ENCODE measurements around the gene ANAPC4.

ANAPC4 gene

GRCh38 chr4:25383647-25384046 lies 6.6 kb downstream of the ANAPC4 start:
- DNase-seq: no peak

DNA sequence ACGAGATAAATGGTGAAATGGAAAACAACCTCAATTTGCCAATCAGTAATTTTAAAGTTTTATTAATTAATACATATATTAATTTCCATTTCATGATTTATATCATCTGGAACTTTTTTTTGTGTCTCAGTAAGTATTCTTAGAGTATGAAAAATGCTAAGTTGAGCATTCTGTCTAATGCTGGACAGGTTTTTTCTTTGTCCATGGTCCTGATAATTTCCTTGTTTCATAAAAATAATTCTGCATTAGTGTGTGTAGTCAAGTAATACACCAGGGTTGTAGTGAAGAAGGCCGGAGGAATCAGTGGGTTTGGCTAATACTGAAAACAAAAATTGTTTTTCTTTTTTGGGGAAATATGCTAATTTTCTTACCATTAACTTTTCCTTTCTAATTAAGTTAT lies 9.9 kb downstream of the ANAPC4 start:
- no peak for DNase-seq

GRCh38 chr4:25397305-25397704 lies 20.2 kb downstream of the ANAPC4 start:
- DNase-seq: no peak

DNA sequence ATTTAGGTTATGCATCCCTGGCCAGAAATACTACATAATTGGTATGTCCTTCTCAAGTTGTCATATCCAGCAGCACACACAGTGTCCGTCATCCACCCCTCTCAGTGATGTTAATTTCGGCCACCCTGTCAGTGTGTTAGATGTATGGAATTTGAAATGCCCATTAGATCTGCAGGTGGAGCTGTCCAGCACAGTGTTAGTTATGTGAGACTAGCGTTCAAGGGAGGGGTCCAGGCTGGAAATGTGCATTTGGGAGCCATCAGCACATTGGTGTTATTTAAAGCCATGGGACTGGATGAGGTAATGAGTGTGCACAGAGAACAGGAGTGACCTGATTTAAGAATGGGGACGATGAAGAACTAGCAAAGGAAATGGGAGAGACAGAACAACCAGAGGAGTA lies 22.4 kb downstream of the ANAPC4 start:
- DNase-seq: no peak

DNA sequence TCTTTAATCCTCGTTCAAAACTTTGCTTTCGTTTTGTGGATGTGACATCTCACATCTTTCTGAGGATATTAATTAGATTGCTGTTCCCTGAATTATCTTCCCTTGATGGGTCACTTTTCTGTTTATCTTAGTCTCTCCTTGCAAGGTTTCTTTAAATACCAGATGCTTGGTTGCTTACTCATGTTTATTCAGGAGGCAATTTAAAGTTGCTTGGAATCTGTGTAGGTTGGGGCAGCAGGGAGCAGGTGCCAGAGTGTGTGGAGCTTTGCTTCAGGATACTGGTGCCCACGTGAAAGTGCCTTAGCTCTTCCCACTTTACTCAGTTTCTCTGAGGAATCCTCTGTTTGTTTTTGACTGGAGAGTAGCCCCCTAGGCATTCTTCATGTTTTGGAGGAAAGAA lies 24.0 kb downstream of the ANAPC4 start:
- no peak for DNase-seq

GRCh38 chr4:25402521-25402920 lies 25.5 kb downstream of the ANAPC4 start:
- DNase-seq: no peak

DNA sequence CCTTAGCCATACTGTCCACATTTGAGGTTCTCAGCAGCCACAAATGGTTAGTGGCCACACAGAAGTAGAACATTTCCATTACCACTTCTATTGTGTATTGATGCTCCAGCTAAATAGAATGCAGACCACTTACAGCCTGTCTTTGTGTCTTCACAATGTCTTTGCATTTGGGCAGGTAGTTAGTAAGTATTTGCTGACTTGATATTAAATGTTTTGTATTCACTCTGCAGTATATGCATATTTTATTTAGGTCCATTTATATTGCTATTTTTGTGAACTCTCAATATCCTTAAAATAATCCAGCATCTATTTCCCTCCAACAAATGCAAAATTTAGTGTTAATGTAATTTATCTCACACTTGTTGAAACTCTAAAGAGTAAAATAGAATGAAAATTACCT lies 26.6 kb downstream of the ANAPC4 start:
- DNase-seq: no peak

- no peak for DNase-seq
These were observed 28.4 kb downstream of the ANAPC4 start for GRCh38 chr4:25405453-25405852.

DNA sequence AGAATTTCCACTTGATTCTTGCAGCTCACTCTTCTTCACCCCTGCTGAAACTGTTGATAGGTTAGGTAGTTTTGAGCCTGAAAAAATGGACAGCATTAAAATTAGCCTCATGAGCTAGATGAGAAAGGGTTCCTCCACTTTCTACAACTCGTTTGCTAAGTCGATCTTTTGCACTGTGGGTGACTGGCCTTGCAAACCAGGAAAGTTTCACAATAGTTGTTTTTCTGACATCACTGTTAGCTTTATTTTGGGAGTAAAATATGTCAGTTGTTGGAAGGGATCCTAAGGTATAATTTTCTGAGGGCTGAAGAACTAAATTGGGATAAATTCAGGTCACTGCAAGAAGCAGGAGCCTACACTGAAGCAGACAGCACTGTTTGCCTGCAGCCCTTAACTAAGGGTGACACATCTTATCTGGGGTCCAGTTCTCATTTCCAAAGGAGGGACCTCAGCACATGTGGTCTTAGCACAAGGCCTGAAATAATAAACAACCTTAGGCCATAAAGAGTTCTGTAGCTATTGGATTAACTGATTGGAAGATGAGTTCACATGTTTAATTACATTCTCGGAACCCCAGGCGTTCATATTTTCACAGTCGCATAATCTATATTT lies 29.1 kb downstream of the ANAPC4 start:
- DNase-seq: no peak

DNA sequence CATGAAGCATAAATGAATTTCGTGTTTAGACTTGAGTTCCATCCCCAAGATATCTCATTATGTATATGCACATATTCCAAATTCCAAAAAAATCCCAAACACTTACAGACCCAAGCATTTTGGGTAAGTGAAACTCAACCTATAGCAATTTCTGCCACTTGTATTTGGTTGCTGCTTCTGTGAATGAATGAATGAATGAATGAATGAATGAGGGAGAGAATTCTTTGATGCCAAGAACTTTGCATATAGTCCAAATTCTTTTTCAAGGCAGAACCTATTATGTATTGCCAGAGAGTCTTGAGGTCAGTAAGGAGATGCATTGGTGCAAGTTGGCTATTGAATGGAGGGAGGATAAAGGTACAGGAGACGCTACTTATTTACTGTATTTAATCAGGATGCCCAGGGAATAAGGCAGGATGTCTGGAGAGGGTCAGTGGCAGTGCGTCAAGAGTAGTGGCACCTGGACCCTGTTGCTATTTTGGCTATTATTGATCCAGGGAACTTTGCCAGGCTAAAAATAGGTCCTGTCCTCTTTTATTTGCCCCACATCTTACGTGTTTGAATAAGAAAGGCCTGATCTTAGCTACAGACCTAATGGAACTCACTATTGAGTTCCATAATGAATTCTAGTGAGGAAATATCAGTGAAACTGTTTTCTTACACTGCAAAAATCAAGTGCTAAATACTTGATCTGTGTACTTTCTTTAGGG lies 33.9 kb downstream of the ANAPC4 start:
- DNase-seq: no peak

DNA sequence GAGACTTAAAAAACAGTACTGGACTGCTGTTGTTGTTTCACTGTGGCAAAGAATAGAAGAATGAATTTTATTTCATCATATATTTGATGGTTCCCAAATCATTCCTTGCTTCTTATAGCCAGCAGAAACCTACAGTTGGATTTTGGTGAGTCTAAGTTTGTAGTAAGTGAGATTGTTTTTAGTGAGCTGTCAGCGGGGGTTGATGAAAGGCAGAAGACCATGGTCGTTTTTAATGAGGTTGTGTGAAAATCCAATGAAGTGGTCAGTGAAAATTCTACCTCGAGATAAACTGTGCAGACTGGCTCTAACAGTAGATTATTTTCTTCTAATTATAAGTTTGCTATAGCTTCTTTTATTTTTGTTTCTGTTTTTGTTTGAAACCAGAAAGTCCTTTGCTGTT lies 36.2 kb downstream of the ANAPC4 start:
- DNase-seq: no peak

GRCh38 chr4:25417014-25417413 lies 40.0 kb downstream of the ANAPC4 start:
- no peak for DNase-seq

- no peak for DNase-seq
These were observed 43.9 kb downstream of the ANAPC4 start for GRCh38 chr4:25420931-25421330.

DNA sequence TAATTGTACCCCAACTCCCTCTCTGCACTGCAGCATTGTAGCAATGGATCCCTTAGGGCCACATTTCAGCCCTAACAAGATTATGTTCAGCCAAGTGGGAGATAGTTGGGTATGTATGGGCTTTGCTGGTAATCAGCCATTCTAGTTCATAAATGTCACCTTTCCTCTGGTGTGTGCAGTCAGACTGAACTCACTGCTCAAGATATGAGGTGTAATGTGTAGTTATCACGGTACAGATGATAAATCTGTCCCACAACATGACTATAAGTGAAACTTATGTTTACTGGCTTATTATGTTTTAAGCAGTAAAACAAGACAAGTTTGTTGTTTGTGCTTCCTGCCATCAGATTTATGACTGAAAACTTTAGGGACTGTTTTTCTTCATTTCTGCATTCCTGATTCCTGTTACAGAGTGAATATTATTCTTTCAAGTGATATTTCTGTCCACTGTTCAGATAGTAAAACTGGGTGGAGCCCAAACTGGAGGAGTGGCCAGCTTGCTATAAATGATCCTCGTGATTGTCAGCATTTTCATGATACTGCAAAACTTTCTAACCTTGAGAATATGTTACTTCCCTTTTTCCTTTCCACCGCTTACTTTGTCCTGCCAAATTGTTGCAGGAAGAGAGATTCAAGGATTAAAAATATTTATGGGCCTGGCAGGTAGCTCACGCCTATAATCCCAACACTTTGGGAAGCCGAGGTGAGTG lies 44.9 kb downstream of the ANAPC4 start:
- no peak for DNase-seq

DNA sequence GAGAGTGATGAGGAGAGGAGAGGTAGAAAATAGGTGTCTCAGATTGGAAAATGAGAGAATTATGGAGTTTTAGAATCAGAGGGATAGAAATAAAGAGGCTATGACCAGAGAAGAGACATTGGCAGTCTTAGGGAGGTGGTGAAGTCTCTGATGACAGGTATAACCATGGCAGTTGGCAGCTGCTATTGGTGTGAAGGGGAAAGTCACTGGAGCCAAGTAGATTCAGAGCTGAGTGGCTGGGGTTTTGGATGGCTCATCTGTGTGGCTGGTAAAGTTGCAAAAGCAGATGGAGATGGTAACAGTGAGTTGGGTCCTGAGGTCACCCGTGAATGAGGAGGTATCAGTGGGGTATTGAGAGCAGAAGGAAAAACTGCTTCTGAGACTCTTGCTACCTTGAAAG lies 46.5 kb downstream of the ANAPC4 start:
- no peak for DNase-seq

- no peak for DNase-seq
These were observed 47.6 kb downstream of the ANAPC4 start for GRCh38 chr4:25424539-25425228.

- no peak for DNase-seq
These were observed 48.3 kb downstream of the ANAPC4 start for GRCh38 chr4:25425361-25425760.

- DNase-seq: no peak
These were observed 50.8 kb downstream of the ANAPC4 start for GRCh38 chr4:25427871-25428270.

- no peak for DNase-seq
These were observed 53.6 kb downstream of the ANAPC4 start for GRCh38 chr4:25430630-25431029.

DNA sequence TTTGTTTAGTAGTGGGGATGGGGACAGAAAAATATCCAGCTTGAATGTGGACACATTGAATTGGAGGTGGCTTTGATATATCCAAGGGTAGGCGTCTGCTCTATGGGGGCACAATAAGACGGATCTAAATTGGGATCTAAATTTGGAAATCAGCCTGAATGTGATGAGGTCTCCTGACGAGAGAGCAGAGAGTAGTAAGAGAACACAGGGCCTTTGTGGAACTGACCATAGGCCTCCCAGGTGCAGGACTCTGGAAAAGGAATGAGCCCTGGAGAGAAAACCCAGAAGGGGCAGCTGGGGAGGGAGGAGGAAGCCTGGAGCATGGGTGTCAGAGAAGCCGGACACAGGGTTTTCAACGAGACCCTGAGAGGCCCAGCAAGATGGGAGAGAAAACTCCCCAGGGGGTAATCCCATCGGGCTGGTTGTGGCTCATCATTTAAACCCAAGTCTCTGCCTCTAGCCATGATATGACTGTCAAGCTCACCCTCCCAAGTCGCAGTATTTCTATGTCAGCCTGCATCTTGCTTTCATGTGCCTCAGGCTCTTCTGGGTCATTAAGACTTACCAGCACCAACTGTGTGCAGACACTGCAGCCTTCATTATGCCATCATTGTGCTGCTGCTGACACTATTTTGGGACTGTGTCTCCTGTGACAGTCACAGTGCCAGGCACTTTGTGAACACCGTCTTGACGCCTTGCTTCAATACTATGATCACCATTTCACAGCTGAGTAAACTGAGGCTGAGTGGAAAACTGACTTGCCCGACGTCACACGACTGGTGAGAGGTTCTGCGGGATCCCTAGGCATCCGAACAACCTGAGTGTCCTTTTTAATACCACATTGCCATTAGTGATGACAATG lies 57.1 kb downstream of the ANAPC4 start:
- DNase-seq: no peak

DNA sequence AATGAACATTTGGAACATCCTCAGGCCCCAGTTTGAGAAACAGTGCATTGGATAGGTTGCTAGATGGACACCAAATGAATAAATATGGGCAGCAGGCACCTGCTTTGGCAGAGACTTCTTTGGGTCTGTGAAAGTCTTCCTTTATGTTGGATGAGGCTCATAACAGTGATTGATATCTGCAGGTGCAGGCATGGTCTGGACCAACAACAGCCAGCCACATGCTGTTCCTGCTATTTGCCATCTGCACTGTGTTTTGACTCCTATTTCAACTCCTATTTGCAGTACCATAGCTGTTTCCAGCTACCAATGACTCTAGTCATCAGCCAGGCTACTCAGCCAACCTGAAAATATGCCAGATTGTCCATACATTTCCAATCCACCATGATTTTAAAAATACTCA lies 60.9 kb downstream of the ANAPC4 start:
- DNase-seq: no peak

GRCh38 chr4:25439918-25440477 lies 62.9 kb downstream of the ANAPC4 start:
- peak; percentile 39 for DNase-seq
